ENCODE data around the gene PLLP.
A peak's percentile ranks its signal among the peaks of the same experiment; 100 is the strongest.
"Not testable (repeated sequence)": the region's sequence is repeated elsewhere in the genome, so short reads cannot be mapped to it uniquely, and the experiment has no call there.

Gene PLLP

GRCh38 chr16:57301126-57301817 lies 16.8 kb upstream of the PLLP start:
- FAIRE-seq = no peak

DNA sequence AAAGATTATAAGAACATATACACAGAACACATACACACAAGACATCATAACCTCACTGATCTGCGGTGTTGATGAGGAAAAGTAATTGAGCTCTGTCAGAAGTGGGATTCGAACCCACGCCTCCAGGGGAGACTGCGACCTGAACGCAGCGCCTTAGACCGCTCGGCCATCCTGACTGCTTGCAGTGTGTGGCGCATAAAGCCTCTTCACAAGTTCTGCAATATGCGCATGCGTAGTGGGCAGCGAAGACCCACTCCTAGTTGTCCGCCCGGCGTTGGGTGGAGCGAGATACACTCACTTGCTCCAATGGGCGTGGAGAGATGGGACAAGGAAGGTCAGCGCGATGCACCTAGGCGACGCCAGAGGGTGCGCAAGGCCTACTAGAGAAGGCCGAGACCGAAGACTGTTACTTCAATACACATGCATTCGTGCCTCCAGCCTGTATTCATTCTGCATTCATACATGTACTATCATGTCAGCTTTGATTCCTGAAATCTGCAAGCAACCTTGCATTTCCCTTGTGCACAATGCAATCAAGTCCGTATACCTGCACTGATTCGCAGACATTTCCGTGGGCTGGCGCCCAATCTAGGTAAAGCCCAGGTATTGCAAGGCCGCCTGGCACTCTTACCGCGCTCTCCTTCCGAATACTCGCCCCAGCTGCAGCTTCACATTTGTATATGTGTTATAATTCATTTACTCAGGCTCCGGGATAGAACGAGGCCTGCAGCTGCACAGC lies 16.1 kb upstream of the PLLP start:
- FAIRE-seq = peak; percentile 14

DNA sequence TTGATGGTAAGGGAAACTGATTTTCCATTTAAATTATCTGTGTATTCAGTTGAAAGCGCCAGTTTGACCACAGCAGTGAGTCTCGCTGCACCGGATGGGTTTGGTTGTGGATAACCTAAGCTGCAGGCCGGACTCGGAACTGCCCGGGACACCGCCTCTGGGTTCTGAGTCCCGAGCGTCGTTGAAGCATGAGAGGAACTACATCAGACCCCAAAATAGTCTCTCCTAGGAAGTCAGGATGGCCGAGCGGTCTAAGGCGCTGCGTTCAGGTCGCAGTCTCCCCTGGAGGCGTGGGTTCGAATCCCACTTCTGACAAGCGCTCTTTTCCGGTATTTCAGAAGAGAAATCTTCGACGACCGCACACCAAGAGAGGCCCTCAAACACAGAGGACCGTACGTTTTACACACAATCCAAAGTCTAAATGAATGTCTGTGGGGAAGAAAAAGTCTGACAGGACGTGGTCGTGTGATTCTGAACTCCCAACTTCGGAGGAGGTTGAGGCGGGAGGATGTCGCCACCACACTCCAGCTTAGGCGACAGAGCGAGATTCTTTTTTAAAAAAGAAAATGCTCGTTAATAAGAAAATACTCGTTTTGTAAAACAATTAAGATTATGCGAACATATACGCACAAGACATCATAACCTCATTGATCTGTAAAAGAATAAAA lies 15.4 kb upstream of the PLLP start:
- FAIRE-seq = no peak

DNA sequence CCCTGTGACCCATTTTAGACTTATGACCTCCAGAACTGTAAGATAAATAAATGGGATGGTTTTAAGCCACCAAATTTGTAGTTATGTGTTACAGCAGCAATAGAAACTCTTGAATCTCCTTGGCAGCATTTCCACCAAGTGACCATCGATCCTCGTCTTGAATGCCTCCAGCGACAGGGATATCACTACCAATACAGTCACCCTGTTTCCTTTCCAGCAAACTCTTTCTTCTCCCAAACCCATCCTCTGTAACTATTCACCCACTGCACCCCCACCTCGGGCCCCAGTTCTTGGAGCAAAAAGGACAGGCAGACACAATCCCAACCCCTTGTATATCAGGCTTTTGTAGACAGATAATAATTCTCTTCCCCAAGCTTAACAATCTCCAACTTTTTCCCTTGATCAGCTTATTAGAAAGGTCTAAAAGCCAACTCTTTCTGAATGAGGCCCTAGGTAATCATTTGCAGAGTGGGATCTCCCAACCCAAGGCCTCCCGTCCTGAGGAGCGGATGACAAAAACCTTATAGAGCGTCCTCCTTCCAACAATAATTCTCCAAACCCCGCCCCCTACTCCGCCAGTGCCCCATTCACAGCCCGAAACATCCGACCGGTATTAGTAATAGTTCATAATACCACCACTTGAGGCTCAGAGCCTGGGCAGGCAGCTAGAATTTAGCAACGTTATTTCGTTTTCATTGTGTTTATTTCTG lies 14.7 kb upstream of the PLLP start:
- FAIRE-seq = no peak

GRCh38 chr16:57297856-57298255 lies 13.4 kb upstream of the PLLP start:
- FAIRE-seq = no peak

DNA sequence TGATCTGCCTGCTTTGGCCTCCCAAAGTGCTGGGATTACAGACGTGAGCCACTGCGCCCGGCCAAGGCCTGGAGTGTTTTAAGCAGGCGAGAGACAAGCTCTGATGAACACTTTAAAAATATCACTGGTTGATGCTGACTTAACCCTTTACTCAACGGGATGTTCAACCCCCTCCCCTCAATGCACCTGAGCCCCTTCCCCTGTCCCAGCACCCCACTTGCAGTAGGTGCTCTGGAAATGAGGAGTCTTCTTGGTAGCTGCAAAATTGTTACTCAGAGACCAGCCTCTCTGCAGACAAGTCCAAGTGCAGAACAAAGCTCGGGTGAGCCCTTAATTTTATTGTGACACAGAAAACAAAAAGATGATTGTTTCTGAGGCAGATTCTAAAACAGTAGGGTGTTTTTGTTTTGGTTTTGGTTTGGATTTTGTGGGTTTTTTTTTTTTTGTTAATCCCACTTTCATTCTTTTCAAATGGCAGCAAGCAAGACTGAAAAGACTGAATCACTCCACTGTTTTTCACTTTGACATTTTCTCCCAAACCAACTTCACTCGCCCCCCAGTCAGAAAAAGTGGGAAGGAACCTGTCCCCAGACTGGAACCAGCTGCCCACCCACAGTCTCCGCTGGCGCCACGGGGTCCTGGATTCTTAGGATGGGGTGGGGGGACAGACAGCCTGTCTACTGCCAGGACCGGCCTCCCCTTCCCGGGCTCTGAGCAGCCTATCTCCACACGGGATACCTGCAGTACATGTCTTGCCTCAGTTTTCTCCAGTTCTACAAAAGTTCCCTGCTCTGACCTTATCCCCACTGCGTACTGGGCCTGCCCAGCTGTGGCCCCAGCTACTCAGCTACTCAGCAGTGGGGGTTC lies 5.2 kb upstream of the PLLP start:
- no peak for FAIRE-seq

DNA sequence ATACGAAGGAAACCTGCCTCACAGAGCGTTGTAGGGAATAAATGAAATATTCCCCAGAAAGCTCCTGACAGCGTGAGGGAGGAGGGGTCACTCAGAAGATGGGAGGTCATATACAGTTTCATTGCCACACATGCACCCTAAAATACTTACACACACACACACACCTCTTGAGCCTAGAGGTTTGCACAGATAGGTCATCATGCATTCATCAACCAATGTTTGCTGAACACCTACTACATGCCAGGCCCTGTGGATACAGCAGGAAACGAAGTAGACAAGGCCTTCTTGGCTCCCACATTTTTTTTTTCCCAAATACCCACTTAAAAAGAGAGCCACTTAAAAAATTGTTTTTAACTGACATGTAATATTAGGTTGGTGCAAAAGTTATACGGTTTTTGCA lies 907 bp upstream of the PLLP start:
- no peak for FAIRE-seq

DNA sequence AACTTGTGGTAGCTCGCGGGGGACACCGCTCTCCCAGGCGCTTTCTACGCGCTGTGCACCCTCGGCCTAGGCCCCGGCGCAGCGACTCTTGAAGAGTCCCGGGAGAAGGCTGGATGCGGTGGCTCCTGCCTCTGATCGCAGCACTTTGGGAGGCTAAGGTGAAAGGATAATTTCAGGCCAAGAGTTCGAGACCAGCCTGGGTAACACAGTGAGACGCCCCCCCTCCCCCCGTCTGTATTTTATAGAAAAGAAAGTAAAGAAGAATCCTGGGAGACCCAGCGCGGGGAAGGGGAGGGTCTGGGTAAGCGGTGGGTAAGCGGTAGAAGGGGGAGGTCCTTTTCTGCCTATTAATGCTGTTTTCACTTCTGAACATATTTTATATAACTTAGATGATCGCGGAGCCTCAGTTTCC lies 486 bp upstream of the PLLP start:
- no peak for FAIRE-seq

DNA sequence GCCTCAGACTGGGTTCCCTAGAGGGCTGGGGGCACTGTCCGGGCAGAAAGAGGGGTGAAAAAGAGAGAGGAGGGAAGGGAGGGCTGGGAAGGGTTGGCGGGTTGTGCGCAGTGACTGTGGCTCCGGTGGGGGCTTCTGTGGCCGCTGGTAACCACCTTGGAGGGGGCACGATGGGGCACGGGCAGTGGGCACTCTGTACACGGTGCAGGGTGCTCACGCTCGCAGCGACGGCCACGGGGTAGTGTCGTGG lies 588 bp downstream of the PLLP start:
- no peak for FAIRE-seq

DNA sequence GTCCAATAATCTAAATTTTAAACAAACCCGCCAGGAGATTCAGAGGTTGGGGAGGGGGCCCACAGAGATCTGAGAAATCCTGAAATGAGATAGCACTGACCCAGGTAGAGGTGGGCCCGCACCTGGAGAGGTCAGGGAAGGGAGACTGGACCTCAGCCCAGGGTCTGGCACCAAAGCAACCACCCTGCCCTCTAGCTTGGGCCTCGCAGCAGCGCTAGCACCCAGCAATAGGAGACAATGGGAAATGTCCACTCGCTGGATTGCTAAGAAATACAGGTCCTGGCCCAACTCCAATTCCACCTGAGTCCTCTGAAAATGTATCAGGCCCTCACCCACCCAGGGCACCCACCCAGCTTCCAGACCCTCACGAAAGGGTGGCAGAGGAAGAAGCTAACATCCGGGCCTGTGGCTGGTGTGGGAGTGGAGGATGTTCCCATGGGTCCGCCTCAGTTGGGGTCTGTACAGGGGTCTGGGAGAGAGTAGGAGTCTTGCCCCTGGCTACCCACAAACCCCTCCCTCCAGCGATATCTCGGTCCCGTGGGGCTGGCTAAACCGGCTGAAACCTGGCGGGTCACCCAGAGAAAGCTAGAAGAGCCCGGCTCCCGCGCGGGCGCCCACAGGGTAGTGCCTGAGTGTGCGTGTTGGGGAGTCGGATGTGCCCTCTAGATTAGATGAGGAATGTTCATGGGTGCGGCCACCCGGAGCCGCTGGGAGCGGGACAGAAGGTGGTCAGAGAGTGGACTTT lies 1.1 kb downstream of the PLLP start:
- no peak for FAIRE-seq

- FAIRE-seq = no peak
These were observed 1.8 kb downstream of the PLLP start for GRCh38 chr16:57282510-57283213.

DNA sequence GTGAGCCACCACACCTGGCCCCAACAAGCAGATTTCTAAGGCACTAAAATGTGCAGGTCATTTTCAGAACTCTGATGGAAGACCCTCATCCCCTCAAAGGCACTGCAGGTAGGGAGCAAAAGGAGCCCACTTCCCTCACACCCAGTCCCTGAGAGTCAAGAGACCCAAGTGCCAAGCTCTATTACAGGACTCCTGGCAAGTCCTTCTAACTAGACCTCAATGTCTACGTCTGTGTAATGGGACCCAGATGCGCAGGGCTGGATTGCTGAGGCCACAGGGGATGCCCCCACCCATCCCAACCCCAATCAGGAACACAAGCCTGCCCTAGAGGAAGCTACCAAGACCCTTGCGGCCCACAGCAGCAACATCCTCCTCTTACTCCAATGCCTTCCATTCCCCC lies 2.7 kb downstream of the PLLP start:
- no peak for FAIRE-seq

DNA sequence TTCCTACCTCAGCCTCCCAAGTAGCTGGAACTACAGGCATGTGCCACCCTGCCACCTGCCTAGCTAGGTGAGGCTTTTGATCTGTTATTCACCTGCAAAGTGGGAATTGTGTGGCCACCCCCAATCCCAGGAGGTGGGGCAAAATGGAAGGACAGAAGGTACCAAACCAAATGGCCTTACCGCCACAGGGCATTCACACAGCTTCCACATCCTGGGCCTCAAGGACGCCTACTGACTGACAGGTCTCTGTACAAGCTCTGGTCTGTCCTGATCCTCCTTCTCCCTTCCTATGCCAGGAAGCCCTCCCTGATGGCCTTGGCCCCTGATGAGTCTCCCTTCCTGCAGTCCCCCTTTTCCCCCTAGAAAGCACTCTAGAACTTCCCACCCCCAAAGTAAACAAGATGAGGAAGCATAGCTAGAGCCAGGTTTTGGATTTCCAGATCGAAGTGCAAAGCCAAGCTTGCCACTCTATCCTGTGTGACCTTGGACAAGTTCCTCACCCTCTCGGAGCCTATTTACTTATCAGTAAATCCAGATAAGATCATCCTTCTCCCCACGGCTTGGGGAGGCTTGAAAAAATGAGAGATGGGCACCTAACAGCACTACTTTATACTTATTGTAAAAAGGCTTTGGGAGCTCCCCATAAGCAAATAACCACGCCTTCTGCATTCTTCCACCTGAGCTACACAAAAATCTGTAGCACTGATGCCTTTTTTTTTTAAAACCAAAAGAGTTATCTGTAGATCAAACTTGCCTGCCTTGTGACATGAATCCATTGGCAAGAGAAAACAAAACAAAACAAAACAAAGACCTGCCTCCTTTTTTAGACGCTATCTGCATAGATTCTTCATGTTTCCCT lies 4.5 kb downstream of the PLLP start:
- FAIRE-seq = no peak

DNA sequence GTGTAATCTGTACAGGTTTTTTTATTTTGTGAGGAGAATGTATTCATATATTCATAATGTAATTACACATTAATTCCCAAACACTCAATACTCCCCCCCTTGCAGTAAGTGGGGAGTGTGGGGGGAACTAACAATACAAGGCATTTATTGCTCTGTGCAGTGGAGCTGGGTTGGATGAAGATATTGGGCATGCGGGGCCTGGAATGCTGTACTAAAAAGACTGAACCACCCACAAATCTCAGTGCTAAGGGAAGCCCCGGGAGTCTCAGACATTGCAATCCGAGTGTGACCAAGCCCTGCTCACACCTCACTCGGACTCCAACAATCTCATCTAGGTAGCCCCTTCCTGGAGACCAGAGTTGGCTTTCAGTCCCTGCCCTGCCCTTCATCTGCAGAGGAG lies 6.0 kb downstream of the PLLP start:
- no peak for FAIRE-seq

DNA sequence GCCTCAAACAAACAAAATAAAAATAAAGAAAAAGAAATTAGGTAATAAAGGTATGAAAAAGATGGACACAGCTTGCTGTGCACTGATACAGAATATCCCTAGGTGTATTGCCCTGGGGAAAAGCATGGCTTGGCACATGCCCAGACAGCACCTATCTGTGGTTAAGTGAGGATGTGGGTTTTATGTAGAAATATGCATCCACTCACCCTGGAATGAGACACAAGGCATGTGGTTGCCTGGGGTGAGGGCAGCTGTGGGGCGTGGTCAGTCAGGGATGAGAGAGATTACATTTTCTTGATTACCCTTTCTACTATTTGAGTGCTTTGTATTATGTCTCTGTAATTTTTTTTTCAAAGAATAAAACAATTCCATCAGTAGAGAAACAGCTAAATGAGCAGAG lies 6.9 kb downstream of the PLLP start:
- FAIRE-seq = no peak

DNA sequence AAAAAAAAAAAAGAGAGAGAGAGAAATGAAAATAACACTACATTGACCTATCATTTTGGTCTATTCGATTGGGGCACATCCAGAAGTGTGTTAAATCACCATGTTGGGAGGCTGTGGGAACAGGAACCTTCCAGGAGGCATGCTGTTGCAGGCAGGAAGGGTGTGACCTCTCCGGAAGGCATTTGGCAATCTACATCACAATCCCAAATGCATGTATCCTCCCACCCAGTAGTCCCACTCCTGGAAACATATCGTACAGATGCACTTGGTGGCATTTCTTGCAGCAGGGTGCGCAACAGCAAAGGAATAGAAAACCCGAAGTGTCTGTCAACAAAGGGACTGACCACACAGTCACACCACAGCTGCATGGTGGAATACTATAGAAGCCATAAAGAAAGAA lies 7.9 kb downstream of the PLLP start:
- FAIRE-seq = no peak

GRCh38 chr16:57275946-57276345 lies 8.5 kb downstream of the PLLP start:
- FAIRE-seq = not testable (repeated sequence)

GRCh38 chr16:57273826-57274225 lies 10.6 kb downstream of the PLLP start:
- FAIRE-seq = no peak

GRCh38 chr16:57273359-57273758 lies 11.1 kb downstream of the PLLP start:
- FAIRE-seq = no peak

GRCh38 chr16:57271867-57272495 lies 12.5 kb downstream of the PLLP start:
- FAIRE-seq = no peak

Measured in colon (tissue), 2 donors.